ENCODE results near the gene DPY19L1.

DNA sequence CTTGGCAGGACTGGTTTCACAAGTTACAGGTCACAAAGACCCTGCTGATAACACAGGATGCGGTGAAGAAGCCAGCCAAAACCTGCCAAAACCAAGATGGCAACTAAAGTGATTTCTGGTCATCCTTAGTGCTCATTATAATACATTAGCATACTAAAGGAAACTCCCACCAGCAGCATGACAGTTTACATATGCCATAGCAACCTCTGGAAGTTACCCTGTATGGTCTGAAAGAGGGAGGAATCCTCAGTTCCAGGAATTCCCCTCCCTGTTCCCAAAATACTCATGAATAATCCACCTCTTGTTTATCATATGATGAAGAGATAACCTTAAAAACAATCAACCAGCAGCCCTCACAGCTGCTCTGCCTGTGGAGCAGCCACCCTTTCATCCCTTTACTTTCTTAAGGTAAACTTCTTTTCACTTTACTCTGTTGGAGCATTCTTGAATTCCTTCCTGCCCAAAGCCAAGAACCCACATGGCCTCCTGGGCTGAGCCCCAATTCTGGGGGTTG, 21.9 kb downstream of the DPY19L1 start:
- TF ChIP-seq POLR2A (IDR thresholded peaks at IDR 0.05; ENCODE audit: low read length), result no peak
- TF ChIP-seq GATA1 (IDR thresholded peaks at IDR 0.05; ENCODE audit: low read depth, low read length), result no peak
